AG04450 (cell line): ENCODE data around the gene STX3. TPM values are rescaled to one million over a fixed set of nuclear protein-coding genes. Genes with fewer than 3 reads are reported as not detected.

Experiments
- CTCF ChIA-PET: fragments of 300-600, 350-600 bp; formaldehyde crosslinking; extraction: SDS; loops from one replicate; lab custom pipeline; 2022; ENCODE audit warnings: antibody characterized with exemption, inconsistent platforms; lab: Charles Lee
- POLR2A ChIA-PET: fragments of 350-600 bp; formaldehyde crosslinking; extraction: SDS; loops from one replicate; lab custom pipeline; 2021; ENCODE audit warnings: antibody characterized with exemption, inconsistent platforms; lab: Yijun Ruan, JAX
- DNase-seq: peaks from one replicate; pipeline ENCODE4 v3.0.0-alpha.2; 2011; ENCODE audit warnings: low read depth, low spot score
- H3K27ac ChIP-seq: one replicate; pipeline ENCODE4 v1.5.1; 2012; ENCODE audit warnings: low read depth, low read length, control low read depth
- H3K27me3 ChIP-seq: one replicate; pipeline ENCODE4 v1.6.0; 2012; ENCODE audit warnings: low read length; ENCODE audit not compliant: control insufficient read depth, insufficient read depth
- H3K4me3 ChIP-seq: 2 replicates; pipeline ENCODE4 v1.5.1; 2011; ENCODE audit warnings: mild to moderate bottlenecking, low read depth, low read length, control low read depth
- H3K9me3 ChIP-seq: 2 replicates; pipeline ENCODE4 v1.5.1; 2012; ENCODE audit warnings: low read length; ENCODE audit not compliant: control insufficient read depth, insufficient read depth
- polyA plus RNA-seq: library from polyadenylated mRNA; depleted of rRNA; stranded (reverse); fragments of >200 nt; gene quantifications from 2 replicates; pipeline ENCODE4 v1.2.3, GENCODE V29; 2011
- TF ChIP-seq, protein P1 (sequence below): IDR thresholded peaks from 2 replicates; pipeline ENCODE4 v1.5.1; 2011; ENCODE audit warnings: low read depth, low read length, control low read depth, inconsistent platforms

STX3 gene
- polyA plus RNA-seq, 1 experiment: 12.4 TPM

DNA sequence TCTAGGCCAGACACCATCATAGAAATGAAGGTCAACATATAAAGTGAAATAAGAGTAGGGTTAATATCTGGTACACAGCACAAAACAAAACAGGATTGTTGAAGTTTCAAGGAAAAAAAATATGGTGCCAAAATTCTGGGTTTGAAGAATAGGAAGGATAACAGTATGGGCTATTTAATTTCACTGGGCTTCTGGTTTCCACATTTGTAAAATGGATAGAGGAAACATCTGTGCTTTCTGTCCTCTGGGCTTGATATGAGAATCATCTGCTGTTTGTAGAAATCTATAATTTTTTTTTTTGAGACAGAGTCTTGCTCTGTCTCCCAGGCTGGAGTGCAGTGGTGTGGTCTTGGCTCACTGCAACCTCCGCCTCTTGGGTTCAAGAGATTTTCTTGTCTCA is 27.8 kb upstream of the STX3 start:
- no peak overlapping the region for H3K4me3 ChIP-seq
- H3K9me3 ChIP-seq: no peaks in the 10 kb centered on the region
- ChIA-PET POLR2A (no interaction called here), CTCF (interaction anchor here (1.5 kb wide), 1 partner anchor 27 kb away, joined by 5 read pairs; no protein-coding TSS in a partner anchor)
- H3K27me3 ChIP-seq: peaks cover 2% of the 10 kb centered on the region
- no peak overlapping the region for H3K27ac ChIP-seq
- DNase-seq: no peak
- TF ChIP-seq, protein P1, sequence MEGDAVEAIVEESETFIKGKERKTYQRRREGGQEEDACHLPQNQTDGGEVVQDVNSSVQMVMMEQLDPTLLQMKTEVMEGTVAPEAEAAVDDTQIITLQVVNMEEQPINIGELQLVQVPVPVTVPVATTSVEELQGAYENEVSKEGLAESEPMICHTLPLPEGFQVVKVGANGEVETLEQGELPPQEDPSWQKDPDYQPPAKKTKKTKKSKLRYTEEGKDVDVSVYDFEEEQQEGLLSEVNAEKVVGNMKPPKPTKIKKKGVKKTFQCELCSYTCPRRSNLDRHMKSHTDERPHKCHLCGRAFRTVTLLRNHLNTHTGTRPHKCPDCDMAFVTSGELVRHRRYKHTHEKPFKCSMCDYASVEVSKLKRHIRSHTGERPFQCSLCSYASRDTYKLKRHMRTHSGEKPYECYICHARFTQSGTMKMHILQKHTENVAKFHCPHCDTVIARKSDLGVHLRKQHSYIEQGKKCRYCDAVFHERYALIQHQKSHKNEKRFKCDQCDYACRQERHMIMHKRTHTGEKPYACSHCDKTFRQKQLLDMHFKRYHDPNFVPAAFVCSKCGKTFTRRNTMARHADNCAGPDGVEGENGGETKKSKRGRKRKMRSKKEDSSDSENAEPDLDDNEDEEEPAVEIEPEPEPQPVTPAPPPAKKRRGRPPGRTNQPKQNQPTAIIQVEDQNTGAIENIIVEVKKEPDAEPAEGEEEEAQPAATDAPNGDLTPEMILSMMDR: no peak

DNA sequence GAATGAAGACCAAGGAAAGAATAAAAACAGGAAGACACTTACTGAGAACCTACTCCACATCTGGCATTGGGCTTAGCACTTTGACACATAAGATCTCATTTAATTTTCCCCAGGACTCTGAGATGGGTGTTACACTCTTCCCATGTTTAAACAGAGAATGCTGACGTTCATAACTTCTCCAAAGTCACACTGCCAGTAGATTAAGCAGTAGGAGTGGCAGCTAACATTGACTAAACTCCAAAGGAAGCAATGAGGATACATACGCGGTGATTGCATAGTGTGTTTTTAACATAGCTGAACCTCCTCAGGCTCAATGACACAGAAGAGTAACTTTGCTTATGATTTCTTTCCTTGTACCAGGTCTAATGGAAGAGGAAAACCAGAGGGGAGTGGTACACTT is 27.0 kb upstream of the STX3 start:
- POLR2A ChIA-PET: no interaction called here
- no peak for DNase-seq
- TF ChIP-seq, protein P1: no peak

DNA sequence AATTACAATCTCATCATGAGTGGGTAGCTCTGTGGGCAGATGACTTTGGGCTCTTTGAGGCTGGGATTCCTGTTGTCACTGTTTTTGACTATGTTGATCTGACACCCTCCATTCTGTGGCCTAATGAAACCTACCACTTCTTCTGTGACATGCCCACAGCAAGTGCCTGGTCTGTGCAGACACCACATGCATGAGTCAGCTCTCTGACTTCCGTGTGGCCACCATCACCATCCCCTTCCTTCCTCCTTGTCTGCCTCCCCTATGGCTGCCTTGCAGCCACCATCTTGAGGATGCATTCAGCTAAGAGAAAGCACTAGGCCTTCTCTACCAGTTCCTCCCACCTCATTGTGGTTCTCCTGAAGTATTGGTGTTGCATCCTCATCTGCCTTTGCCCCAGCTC is 26.3 kb upstream of the STX3 start:
- no peak for DNase-seq
- Histone ChIP-seq H3K27ac (no peak overlapping the region), H3K9me3 (no peaks in the 10 kb centered on the region), H3K27me3 (peaks cover 2% of the 10 kb centered on the region), H3K4me3 (no peak overlapping the region)
- TF ChIP-seq, protein P1: no peak
- ChIA-PET CTCF (interaction anchor here (1.0 kb wide), 1 partner anchor 17 kb away, joined by 3 read pairs; no protein-coding TSS in a partner anchor), POLR2A (no interaction called here)

More for the DNA sequence above, 27.0 kb upstream of the STX3 start:
- H3K9me3 ChIP-seq: no peaks in the 10 kb centered on the region
- peaks cover 2% of the 10 kb centered on the region for H3K27me3 ChIP-seq
- CTCF ChIA-PET: no interaction called here
- no peak overlapping the region for H3K27ac ChIP-seq
- no peak overlapping the region for H3K4me3 ChIP-seq

DNA sequence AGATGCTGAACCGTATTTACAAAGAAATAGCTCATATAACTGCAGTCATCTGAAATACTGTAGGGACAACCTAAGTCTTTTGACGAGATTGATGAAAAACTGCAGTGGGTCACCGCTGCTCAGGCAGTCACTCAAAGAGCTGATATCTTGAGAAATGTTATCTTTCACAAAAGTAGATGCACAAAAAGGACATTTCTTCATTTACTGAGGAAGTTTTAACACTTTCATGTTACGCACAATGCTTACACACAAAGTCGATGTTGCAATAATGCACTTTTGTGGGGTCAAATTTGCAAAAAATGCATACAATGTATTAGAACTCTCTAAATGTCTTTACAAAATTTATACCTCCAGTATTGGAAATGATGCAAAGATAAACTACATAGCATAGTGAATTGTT is 25.3 kb upstream of the STX3 start:
- H3K9me3 ChIP-seq: no peaks in the 10 kb centered on the region
- TF ChIP-seq, protein P1: no peak
- no peak overlapping the region for H3K27ac ChIP-seq
- DNase-seq: no peak
- H3K4me3 ChIP-seq: no peak overlapping the region
- peaks cover 2% of the 10 kb centered on the region for H3K27me3 ChIP-seq
- ChIA-PET POLR2A (no interaction called here), CTCF (interaction anchor here (1.0 kb wide), 2 partner anchors 17 to 50 kb away, joined by 3 read pairs; no protein-coding TSS in a partner anchor)

DNA sequence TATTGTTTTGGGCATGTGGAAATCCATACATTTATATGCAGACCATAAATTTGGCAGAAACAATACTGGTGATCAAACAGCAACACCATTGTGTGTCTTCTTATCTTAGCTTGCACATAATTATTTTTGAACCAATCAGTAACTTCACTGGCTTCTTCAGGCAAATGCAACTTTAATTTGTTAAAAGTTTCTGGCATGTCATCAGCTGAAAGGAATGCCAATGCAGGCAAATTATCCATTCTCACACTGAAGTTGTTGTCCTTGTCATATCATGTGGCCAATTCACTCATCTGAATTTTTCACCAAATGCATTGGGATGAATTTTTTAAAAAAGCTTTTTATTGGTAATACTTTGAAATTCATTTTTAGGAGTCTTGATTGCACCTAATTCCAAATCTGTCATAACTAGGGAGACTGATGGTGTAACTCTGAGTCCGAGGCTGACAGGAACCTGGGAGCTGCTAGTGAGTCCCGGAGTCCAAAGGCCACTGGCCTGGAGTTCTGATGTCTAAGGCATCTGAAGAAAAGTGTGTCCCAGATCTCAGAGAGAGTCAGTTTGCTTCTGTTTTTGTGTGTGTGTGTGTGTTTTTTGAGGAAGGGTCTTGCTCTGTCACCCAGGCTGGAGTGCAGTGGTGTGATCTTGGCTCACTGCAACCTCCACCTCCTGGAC is 24.1 kb upstream of the STX3 start:
- CTCF ChIA-PET: no interaction called here
- DNase-seq: no peak
- POLR2A ChIA-PET: no interaction called here
- Histone ChIP-seq H3K4me3 (no peak overlapping the region), H3K27me3 (peaks cover 2% of the 10 kb centered on the region), H3K9me3 (no peaks in the 10 kb centered on the region), H3K27ac (no peak overlapping the region)
- TF ChIP-seq, protein P1: no peak
